Inferior parietal cortex (tissue), 1 donor: ENCODE measurements around the gene MISP.

Source experiments
- DNase-seq: peaks from one replicate; pipeline ENCODE4 v3.0.0-alpha.2; 2016; ENCODE audit errors: extremely low spot score

The MISP gene

DNA sequence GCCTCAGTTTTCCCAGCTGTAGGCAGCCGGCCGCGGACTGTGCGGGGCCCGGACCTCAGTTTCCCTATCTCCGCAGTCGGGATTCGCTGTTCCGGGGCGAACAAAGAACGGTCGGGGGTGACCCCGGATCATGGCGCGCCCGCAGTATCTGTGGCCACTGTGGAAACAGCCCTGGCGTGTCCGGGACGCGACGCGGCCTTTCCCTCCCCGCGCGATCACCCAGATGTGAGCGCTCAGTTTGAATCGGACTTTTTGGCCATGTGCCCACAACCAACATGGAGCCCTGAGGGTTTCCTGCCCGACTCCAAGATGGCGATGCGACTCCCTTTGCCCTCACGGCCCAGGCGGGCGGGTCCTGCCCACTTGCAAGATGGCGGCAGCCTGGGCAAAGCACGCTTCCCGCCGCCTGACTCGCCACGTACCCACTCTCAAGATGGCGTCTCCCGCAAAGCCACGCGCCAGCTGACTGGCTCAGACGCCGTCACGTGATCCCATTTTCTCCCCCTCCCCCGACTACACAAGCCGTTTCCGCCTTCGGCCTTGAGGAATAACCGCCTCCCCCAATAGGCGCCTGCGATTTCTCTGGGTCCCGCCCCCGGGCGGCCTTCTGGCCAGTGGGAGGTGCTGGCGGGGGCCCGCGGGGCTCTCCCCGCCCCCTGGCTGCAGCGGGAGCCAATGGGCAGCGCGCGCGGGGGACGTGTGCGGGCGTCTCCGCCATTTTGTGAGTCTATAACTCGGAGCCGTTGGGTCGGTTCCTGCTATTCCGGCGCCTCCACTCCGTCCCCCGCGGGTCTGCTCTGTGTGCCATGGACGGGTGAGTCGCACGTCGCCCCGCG lies 46.0 kb downstream of the MISP start, which contains the start of gene PTBP1:
PTBP1 (plus strand) TSS at position 761 of the 836 bp plus-strand sequence; CDS start at position 807, 46 bp downstream.
- DNase-seq = peak; percentile 100

DNA sequence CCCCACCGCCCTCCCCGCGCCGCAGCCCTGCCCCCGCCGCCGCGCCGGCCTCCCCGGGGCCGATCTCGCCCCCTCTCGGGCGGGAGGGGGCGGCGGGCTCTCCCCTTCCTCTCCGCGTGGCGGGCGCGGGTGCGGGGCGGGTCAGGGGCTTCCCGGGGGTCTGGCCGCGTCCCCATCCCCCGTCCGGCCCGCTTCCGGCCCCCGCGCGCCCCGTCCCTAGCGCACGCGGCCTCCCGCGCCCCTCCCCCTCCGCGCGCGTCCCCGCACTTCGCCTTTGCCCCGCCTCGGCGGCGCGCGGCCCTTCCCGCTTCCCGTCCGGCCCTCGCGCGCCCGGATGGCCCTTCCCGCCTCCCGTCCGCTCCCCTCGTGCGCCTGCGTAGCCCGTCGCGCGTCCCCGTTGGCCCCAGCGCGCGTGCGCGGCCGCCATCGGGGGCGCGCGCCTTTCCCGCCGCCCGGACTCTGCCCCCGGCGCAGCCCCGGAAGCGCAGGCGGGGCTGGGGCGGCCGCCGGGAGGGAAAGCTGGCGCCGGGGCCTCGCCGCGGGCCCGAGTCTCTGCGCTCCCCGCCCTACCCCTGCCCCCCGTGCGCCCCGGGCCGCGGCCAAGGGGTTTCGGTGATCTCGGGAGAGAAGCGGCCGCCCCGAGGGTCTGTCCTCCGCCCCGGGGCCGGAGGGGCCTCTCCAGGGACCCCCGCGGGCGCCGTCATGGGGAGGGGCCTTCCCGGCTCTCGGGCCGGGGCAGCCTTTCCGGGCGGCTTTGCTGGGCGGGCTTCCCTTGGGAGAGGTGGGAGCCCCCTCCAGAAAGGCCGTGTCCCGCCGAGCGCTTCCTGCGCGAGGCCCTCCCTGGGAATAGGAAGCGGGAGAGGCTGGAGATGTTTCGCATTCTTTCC lies 46.9 kb downstream of the MISP start:
- DNase-seq = peak; percentile 76

DNA sequence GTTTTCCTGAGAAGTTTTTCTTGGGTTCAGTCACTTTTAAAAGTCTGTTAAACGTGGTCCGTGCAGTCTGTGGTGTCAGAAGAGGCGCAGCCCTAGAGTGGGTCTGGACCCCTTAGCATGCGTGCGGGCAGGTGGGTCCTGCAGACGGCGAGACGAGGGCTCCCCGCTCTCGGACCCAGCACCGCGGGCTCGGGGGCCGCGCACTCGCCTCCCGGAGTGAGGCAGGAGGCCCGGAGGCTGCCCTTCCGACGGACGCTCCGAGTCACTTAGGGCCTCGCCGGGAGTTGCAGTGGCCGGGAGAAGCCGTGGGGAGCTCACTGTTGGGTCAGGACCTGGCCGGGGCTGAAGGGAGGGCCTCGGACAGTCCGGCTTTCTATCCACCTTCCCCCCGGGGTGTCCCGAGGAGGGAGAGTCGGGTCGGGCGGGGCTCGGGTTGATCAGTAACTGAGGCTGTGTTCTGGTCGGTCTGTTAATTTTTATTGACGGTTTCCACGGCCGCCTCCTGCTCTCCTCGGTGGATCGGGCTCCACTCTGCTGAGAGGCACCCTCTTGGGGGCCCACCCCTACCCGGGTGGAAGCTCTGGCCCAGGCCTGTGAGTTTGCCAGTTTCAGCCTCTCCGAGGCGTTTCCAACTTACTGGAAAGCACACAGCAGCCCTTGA lies 47.6 kb downstream of the MISP start:
- no peak for DNase-seq

DNA sequence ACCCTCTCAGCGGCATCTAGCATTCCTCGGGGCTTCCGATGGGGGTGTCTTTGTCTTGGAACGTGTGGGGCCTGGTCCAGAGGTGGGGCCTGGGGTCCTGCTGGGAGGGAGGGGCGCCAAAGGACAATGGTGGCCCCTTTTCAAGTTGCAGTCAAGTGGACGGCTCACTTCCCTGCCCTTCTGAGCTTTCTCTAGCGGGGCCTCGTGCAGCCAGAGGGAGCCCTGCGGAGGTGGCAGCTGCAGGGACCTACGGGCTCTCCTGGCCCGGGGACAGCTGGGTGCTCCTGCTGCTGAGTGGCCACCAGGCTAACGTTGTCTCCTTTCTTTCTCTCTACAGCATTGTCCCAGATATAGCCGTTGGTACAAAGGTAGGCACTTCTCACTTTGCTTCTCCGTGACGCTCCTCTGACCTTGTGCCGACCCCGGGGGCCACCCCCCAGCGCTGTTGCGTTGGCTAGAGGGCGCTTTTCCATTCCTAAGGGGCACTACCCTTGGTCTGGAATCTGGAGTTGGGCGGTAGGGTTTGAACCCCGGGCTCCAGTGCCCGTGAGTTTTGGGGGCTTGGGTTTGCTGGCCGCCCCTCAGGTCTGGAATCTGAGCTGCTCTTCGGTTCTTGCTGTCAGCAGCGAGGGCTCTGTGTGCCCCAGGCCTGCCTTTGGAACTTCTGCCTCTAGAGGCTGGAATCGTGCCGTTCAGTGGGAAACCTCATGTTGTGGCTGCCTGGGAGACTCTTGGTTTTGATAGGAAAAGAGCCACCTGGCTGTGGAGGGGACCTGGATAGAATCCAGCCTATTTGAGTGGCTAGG lies 48.4 kb downstream of the MISP start:
- no peak for DNase-seq

DNA sequence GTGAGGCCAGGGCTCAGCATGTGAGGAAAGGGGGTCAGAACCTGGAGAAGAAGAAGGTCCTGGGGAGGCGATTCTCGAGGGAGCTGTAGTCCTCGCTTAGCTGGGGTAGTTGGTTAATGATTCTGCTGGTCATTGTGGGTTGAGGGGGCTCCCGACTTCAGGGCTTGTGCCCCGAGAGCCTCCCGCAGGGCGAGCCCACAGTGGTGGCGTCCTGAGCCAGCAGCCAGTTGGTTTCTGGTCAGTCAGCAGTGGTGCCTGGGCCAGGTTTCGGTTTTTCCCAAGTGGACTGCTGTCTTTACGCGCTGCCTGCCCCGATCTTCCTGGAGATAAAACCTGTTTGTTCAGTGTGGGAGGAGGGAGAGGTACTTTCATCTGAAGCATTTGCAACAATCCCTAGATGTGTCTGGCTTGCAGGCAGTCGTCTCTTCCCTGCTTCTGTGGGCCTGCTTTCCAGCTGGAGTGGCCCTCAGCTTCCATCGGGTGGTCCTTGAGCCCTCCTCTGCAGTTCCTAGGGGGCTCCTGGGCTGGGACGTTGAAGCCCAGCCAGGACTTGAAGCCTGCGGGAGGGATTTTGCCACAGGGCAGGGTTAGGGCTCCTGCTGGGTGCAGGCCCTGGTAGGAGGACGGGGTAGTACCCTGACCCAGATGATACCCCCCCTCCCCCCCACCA lies 49.6 kb downstream of the MISP start:
- DNase-seq = no peak

DNA sequence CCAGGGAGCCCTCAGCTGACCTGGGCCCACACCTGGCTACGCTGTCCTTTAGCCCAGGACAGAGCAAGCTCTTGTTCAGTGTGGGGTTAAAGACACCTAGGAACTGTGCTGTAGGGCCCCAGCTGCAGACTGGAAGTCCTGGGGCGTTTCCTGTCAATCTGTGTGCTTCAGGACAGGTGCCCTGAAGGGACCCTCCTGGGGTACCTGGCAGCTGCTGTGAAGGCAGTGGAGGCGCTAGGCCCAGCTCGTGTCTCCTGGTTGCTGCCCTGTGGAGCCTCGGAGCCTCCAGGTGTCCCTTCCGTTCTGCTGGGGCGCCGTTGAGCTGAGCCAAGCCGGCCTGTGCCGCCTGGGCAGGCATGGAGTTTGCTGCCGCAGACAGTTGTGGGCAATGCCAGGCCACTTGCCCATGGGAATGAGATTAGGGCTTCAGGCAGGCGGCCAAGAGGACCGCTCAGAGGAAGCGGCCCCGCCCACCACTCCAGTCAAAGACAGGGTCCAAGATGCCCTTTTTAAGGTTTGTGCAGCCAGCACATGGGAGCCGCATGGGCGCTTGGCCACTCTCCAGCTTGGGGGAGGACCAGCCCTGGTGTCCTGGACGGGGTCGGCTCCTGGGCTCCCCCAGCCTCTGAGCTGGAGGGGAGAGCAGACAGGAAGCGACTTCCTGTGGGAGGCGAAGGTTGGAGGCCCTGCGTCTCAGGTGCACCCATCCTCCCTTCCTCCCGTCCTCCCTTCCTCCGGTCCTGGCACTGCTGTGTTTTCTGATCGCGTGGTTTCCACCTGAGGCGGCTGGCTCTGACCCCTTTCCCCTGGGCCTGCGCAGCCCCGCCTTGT lies 50.3 kb downstream of the MISP start:
- DNase-seq = no peak

DNA sequence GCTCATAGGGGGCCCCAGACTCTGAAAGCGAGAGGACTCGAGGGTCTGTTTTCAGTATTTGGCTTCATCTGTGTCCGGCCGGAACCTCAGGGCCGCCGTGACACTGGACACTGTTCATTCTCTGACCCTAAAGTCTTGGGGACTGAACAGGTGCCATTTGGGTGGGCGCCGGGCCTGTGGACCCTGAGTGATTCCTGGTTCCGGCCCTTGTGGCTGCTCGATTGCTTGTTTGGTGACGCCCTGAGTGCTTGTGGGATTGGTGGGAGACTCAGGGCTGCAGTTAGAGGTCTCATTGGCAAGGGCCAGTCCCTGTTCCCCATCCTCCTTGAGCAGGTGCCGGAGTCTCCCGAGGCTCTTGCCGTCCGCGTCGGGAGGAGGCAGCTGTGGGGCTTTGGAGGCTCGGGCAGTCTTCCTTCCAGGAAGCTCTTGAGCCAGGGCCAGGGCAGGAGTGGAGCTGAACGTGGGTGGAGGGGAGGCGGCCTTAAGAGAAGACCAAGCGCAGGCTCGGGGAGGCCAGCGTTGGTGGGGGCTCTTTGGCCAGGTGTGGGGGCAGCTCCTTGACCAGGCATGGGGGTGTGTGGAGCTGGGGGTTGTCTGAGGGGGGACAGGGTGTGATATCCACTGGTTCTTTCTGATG lies 51.1 kb downstream of the MISP start:
- DNase-seq = no peak

DNA sequence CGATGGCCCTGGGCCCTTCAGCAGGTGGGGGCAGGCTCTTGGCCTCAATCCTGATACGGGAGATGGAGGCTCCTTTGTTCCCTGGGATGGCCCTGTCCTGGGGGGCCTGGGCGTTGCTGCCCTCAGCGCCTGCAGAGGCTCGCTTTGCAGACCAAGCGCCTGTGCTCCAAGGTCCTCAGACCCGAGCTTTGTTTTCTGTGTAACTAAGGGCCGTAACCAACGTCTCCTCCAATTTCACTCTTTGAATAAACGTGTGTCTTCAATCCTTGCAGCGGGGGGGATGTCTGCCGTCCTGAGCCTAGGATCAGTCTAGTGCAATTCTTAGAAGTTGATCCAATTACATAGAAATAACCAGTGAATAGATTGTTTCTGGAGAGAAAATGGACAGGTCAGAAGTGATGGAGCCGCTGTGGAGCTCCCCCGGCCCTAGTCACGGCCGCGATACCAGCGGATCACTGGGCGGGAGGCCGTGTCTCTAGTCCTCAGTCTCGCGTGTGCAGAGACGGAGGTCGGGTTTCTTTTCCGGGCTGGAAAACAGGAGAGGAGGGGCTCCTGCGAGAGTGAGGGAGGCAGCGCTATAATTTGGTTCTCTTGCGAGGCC lies 51.7 kb downstream of the MISP start:
- no peak for DNase-seq

DNA sequence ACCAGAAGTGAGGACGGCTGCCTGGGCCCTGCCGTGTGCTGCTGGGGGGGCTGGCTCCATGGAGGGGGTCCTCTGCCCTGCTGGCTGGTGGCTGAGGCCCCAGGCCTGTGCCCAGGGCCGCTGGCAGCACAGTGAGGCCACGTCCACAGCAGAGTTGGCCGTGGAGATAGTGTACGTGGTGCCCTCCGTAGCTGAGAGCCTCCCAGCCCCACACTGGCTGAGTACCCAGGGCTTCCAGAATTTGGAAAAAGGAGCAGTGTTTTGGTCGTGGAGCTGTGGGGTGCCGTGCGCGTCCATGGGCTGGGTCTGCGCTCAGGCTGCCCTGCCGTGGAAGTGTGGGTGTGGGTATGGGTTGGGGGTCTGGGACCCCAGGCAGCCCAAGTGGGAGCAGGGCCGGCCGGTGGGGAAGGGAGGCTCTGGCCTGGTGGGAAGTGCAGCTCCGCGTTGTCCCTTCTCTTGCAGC lies 52.2 kb downstream of the MISP start:
- DNase-seq = no peak

DNA sequence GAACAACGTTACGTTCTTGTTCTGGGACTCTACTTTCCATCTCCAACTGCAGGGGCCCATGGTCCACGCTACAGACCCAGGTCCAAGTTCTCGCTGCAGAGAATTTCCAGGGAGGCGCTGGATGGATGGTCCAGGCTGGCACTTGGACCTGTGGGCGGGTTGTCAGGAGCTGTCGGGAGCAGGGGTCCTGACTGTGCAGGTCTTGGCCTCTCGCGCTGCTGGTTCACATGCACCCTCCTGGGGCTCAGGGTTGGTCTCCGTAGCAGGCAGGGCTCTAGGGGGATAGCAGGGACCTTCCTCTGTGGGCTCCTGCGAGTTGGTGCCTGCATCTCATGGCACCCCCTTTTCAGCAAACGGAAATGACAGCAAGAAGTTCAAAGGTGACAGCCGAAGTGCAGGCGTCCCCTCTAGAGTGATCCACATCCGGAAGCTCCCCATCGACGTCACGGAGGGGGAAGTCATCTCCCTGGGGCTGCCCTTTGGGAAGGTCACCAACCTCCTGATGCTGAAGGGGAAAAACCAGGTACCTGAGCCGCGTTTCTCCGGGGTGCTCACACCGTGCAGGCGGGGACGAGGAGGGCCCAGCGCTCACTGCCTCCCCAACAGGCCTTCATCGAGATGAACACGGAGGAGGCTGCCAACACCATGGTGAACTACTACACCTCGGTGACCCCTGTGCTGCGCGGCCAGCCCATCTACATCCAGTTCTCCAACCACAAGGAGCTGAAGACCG lies 52.9 kb downstream of the MISP start:
- DNase-seq = no peak

DNA sequence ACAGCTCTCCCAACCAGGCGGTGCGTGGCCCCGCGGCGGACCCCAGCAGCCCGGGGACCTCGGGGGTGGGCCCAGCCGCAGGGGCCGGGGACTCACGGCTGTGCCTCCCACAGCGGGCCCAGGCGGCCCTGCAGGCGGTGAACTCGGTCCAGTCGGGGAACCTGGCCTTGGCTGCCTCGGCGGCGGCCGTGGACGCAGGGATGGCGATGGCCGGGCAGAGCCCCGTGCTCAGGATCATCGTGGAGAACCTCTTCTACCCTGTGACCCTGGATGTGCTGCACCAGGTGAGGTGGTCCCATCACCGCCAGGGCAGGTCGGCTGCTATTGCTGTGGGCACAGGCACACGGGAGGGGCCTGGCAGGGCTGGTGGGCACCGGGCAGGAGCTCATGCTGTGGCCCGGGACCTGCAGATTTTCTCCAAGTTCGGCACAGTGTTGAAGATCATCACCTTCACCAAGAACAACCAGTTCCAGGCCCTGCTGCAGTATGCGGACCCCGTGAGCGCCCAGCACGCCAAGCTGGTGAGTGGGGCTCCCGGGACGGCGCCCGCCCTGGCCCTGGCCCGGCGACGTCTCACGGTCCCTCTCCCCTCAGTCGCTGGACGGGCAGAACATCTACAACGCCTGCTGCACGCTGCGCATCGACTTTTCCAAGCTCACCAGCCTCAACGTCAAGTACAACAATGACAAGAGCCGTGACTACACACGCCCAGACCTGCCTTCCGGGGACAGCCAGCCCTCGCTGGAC lies 53.7 kb downstream of the MISP start:
- no peak for DNase-seq

DNA sequence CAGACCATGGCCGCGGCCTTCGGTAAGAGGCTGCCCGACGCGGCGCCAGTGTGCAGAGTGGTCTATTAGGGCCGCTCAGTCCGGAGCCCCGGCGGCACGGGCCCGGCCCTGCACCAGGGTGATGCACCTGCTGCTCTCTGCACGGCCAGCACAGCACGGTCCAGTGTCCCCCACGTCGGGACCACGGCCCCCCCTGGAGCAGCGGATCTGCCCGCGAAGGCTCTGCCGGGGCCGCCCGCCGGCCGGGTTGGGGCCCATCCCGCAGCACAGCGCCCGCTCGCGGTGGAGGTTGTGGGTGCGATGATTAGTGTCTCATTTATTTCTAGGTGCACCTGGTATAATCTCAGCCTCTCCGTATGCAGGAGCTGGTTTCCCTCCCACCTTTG lies 54.2 kb downstream of the MISP start:
- no peak for DNase-seq

DNA sequence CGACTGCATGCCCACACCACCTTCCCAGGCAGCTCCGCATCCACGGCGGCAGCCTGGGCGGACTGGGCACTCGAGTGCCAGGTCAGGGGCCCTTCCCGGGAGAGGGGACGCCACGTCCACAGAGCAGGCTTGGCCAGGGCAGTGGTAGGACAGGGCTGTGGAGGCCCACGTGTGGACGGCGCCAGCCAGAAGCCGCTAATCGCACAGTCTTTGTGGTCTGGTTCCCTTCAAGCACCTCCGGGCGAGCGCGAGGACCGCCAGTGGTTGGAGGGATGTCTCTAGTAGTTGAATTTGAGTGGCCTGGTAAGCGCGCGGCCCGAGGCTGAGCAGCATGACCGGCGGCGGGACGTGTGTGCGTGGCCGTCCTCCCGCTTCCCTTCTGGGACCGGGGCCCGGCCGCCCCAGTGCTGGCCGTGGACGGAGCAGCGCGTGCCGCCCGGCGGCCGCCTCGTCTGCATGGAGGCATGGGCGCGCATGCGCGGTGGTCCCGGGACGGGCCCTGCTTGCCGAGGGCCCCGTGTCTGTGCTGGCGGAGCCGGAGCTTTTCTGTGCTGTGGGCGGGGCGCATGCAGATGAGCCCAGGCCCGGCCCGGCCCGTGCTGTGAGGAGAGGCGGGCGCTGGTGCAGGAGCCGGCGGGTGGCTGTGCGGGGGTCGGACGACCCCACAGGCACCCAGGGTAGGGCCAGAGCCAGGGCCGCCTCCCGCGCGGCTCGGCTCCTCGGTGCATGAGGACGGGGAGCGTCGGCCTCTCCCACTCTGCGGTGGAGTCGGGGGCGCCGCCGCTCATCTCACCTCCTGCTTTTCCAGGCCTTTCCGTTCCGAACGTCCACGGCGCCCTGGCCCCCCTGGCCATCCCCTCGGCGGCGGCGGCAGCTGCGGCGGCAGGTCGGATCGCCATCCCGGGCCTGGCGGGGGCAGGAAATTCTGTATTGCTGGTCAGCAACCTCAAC lies 55.0 kb downstream of the MISP start:
- DNase-seq = no peak

DNA sequence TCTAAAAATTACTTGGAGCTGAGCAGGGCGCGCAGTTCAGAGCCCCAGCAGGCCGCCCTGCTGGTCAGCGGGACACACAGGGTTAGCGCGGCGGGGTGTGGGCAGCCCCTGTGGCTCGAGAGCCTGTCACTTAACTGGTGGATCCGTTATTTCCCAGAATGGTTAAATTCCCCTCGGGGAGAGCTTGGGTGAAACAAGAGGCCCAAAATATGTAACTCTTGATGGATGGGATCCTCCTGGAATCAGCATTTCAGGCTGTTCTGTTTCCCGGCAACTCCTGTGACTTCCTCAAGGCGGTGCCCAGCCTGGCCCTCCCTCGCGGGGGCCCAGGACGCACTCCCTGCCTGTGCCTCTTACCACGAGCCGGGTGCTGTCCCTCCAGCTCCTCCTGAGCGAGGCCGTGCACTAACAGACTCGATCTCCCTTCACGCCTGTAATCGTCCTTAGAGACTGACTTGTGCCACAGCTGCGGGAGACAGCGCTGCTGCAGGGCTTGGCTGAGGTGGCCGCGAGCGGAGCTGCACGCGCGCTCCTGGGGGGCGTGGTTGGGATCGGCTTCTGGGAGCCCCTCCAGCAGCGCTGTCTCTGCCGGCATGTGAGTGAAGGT lies 56.0 kb downstream of the MISP start:
- no peak for DNase-seq

DNA sequence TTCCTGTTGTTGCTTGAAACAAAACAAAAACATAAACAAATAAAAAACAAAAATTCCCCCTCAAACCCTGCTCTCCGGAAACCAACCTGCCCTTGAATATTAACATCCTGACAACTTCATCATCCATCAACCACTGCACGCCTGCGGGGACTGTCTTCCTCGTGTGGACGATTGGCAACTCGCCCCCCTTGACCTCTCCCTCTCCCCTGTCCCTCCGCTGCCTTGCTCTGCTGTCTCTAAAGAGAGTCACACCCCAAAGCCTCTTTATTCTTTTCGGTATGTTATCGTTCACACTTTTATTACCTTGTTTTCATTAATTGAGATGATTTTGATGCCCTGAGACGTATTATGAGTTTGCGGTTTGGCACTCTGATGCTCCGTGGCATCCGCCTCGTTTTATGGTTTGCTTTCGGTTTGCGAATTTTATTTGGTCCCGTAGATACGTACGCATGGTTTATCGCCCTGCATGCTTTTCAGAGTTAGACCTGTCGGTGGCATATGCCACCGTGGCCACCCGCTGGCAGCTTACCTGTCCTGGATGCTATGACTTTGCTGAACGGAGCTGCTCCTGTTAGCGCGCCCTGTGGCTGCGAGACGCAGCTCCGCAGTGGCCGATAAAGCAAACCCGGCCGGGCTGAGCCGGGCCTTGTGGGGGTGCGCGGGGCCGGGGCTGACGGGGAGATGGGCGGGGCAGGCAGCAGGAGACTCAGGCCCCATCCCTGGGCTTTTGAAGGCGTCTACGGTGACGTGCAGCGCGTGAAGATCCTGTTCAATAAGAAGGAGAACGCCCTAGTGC lies 56.9 kb downstream of the MISP start:
- no peak for DNase-seq
